Right atrium auricular region (tissue), 2 donors: ENCODE data around the gene BCAR1. TPM values are rescaled to one million over a fixed set of nuclear protein-coding genes. Genes with fewer than 3 reads are reported as not detected.

ENCODE experiments used
- DNase-seq: peaks from one replicate; pipeline ENCODE4 v3.0.0-alpha.2; 2019; ENCODE audit warnings: low spot score
- H3K27ac ChIP-seq, 2 donors: fragments of 200-600 bp; sonication (generic); 1 replicate in 1 of 2; 2 replicates in 1 of 2; pipeline ENCODE4 v1.5.1; 2016 to 2019
- H3K27me3 ChIP-seq, 2 donors: fragments of 200-600 bp; sonication (generic); one replicate each; pipeline versions ENCODE4 v1.5.1 to v1.6.0; 2017 to 2019
- H3K36me3 ChIP-seq: fragments of 200-600 bp; sonication (generic); one replicate; pipeline ENCODE4 v1.5.1; 2016
- H3K4me1 ChIP-seq, 2 donors: fragments of 200-600 bp; sonication (generic); one replicate each; pipeline versions ENCODE4 v1.5.1 to v1.6.0; 2017 to 2019
- H3K4me3 ChIP-seq, 2 donors: fragments of 200-600 bp; sonication (generic); 1 replicate in 1 of 2; 2 replicates in 1 of 2; pipeline ENCODE4 v1.5.1; 2017 to 2019; ENCODE audit warnings: mild to moderate bottlenecking in 1 of 2, moderate library complexity in 1 of 2
- H3K9me3 ChIP-seq, 2 donors: fragments of 200-600 bp; sonication (generic); one replicate each; pipeline ENCODE4 v1.5.1; 2019
- total RNA-seq, 2 donors: library from RNA; depleted of rRNA; stranded (reverse); fragments of >200 nt; gene quantifications; one replicate each; pipeline ENCODE4 v1.1.0, GENCODE V29; 2016
- TF ChIP-seq, protein P1 (sequence below), 2 donors: fragments of 200-600 bp; sonication (generic); IDR thresholded peaks; one replicate each; pipeline ENCODE4 v1.5.1; 2019; ENCODE audit warnings: antibody characterized with exemption in 2 of 2

BCAR1 gene
- total RNA-seq, 2 donors from 2014 or later = 58.0 to 88.2 TPM

DNA sequence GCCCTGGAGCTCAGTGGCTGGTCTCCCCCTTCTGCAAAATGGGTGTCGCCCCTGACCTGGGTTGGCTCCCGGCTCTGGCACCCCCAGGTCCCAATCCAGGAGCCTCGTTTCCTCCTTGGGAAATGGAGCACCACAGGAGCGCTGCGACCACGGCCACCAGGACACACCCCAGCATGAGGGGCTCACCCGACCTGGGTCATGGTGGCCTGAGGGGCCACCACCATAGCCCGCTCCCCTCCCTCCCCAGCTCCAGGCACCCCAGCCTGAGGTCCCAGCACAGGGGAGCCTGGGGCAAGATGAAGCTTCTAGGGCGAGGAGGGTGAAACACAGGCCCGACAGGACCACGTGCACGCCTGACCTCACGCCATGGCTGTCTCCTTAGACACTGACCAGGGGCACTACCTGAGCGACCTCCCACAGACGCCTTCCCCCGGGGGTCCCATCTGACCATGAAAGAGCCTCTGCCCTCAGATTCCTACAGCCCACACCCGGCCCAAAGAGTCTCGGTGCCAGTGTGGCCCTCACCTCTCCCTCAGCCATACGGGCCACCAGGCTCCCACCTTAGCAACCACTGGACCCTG lies 11.8 kb downstream of the BCAR1 start:
- H3K4me1 ChIP-seq = peaks cover 0 to 79% of the 10 kb centered on the region in 2 donors
- H3K27ac ChIP-seq = peak overlapping the region; percentile 88 to 93
- H3K36me3 ChIP-seq = peaks cover 31% of the 10 kb centered on the region
- no peak overlapping the region for H3K4me3 ChIP-seq
- DNase-seq = no peak
- H3K27me3 ChIP-seq = no peaks in the 10 kb centered on the region
- TF ChIP-seq, protein P1, sequence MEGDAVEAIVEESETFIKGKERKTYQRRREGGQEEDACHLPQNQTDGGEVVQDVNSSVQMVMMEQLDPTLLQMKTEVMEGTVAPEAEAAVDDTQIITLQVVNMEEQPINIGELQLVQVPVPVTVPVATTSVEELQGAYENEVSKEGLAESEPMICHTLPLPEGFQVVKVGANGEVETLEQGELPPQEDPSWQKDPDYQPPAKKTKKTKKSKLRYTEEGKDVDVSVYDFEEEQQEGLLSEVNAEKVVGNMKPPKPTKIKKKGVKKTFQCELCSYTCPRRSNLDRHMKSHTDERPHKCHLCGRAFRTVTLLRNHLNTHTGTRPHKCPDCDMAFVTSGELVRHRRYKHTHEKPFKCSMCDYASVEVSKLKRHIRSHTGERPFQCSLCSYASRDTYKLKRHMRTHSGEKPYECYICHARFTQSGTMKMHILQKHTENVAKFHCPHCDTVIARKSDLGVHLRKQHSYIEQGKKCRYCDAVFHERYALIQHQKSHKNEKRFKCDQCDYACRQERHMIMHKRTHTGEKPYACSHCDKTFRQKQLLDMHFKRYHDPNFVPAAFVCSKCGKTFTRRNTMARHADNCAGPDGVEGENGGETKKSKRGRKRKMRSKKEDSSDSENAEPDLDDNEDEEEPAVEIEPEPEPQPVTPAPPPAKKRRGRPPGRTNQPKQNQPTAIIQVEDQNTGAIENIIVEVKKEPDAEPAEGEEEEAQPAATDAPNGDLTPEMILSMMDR (IDR thresholded peaks at IDR 0.05) = no peak
- H3K9me3 ChIP-seq = no peaks in the 10 kb centered on the region

DNA sequence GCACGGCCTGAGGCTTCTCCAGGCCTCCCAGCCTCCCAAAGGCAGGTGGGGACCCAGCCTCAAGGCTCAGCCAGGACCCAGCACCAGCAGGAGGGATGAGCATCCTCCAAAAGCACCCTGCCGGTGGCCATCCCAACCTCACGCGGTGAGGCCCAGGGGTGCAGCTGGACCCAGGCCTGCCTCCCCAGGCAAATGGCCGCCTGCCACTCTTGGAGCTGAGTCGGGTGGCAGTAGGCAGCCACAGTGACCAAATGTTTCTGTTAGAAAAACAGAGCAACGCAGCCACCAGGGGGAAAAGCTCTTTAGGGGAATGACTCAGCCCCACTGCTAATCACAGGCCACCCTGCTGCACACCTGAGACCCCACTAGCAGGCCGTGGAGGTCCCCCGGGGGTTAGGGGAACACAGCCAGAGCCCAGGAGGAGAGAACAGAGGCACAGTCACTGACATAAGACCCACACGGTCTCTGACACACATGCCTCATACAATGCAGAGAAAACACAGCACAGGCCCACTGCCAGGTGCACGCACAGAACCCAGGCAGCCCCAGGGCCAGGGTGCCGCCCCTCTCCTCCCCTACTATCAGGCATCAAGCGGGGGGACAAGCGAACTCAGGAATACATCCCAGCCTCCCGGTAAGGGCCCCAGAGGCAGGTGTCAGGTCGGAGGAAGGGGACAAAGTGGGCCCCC lies 12.4 kb downstream of the BCAR1 start:
- H3K9me3 ChIP-seq = no peaks in the 10 kb centered on the region
- H3K36me3 ChIP-seq = peaks cover 36% of the 10 kb centered on the region
- peak overlapping the region; percentile 88 to 93 for H3K27ac ChIP-seq
- H3K27me3 ChIP-seq = no peaks in the 10 kb centered on the region
- DNase-seq = no peak
- H3K4me1 ChIP-seq = peaks cover 0 to 79% of the 10 kb centered on the region in 2 donors
- no peak overlapping the region for H3K4me3 ChIP-seq
- TF ChIP-seq, protein P1 (IDR thresholded peaks at IDR 0.05) = peak in 1 of 2 donors; percentile 23

DNA sequence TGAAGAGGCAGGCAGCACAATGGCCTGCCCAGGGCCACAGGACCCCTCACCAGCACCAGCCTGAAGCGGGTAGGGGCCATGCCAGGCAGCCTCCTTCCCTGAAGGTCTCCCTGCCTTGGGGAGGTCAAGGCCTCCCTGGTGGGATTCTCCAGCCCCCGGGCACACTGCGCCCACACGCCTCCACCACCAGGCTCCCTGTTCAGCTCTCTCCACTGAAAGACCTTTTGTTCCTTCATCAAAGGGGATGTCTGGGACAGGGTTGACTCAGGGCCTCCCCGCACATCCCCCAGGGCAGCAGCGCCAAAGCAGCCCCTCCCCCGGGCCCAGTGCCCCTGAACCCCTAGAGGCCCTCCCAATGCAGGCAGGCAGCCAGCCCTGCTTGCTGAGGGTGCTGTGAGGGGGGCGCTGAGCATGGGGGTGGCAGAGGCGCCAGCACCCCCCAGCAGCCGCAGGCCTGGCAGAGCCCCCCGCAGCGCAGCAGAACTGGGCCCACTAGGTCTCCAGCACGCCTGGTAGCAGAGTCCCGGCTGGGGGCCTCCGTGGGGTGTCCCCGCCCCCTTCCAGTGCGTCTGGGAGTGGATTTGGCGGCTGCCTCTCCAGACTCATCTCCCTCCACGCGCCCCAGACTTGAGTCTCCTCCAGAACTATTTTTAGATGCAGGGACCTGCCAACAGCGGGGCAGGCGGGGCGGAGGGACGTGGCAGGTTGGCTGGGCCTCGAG lies 13.1 kb downstream of the BCAR1 start:
- Histone ChIP-seq H3K27ac (peak overlapping the region; percentile 88 to 93), H3K36me3 (peaks cover 40% of the 10 kb centered on the region), H3K27me3 (no peaks in the 10 kb centered on the region), H3K9me3 (no peaks in the 10 kb centered on the region), H3K4me3 (peak overlapping the region in 1 of 2 donors; percentile 21), H3K4me1 (peaks cover 0 to 79% of the 10 kb centered on the region in 2 donors)
- TF ChIP-seq, protein P1 (IDR thresholded peaks at IDR 0.05) = no peak
- peak; percentile 86 for DNase-seq

DNA sequence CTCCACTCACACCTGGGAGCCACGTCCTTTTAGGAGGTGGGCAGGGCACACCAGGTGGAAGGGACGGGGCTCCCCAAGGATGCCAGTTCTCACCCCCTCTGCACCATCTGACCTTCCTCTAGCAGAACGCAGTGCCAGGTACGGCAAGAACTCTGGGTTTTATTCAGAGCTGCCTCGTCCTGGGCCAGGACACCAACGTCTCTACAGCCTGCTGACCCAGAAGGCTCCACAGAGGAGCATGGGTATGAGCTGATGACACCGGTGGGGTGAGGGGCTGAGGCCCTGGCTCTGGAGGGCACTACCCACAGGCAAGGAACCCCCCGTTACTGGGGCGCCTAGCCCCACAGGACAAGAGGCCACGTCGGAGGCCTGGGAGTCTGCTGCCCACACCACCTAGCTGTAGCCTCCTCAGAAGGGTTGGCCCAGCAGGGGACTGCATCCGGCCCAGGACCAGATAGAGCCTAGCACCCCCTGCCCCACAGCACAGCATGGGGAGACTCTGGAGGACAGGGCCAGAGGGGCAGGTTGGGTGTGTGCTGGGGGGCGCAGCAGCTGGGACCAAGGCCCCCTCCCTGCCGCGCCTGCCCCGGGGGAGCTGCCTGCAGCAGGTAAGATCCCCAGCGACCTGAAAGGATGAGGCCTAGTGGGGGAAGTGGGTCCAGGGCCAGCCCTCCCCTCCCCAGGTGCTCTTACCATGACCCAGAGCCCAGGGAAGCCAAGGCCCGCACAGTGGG lies 13.9 kb downstream of the BCAR1 start:
- H3K9me3 ChIP-seq = no peaks in the 10 kb centered on the region
- DNase-seq = no peak
- H3K36me3 ChIP-seq = peaks cover 44% of the 10 kb centered on the region
- H3K27ac ChIP-seq = peak overlapping the region; percentile 88 to 93
- H3K27me3 ChIP-seq = no peaks in the 10 kb centered on the region
- H3K4me1 ChIP-seq = peaks cover 0 to 72% of the 10 kb centered on the region in 2 donors
- no peak overlapping the region for H3K4me3 ChIP-seq
- TF ChIP-seq, protein P1 (IDR thresholded peaks at IDR 0.05) = no peak

DNA sequence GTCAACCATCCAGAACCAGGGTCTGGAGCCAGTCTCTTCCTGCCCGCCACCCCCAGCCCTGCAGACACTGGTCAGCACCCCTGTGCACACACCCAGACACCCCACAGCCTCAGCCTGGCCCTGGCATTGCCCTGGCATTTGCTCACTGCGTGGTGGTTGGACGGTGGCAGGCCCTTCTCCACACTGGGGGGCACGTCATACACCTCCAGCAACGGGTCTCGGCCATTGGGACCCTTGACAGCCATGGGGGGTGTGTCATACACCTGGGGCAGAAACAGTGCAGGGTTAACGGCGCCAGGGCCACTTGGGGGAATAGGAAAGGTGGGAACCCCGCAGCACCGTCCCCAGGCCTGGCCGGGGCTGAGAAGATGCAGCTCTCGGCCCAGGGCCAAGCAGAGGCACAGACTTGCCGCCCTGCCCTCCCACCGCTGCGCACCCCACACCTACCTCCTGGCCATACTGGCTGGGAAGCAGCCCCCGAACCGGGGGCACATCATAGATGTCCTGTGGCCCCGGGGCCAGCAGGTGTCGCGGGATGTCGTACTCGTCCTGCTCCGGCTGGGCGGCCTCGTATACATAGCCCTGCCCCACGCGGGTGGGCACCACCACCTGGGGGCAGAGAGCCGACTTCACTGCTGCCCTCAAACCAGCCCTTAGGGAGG lies 14.6 kb downstream of the BCAR1 start:
- Histone ChIP-seq H3K4me1 (peaks cover 0 to 68% of the 10 kb centered on the region in 2 donors), H3K36me3 (peaks cover 39% of the 10 kb centered on the region), H3K27me3 (no peaks in the 10 kb centered on the region), H3K9me3 (no peaks in the 10 kb centered on the region), H3K27ac (peak overlapping the region; percentile 88 to 93), H3K4me3 (no peak overlapping the region)
- no peak for DNase-seq
- TF ChIP-seq, protein P1 (IDR thresholded peaks at IDR 0.05) = no peak
